A673 (cell line): ENCODE data around the gene AGXT2. TPM values are rescaled to one million over a fixed set of nuclear protein-coding genes. Genes with fewer than 3 reads are reported as not detected.
A peak's percentile ranks its signal among the peaks of the same experiment; 100 is the strongest.

Source experiments
- BruUV-seq: library from RNA; stranded (reverse); fragments of 400-500 nt; replicated peaks from 2 replicates; lab custom pipeline; 2021; lab: Mats Ljungman, UMichigan
- CTCF ChIA-PET: fragments of 300-600 bp; sonication (Branson Sonifier 250); formaldehyde crosslinking; loops from one replicate; lab custom pipeline; 2022; ENCODE audit warnings: antibody characterized with exemption; lab: Charles Lee
- POLR2A ChIA-PET: fragments of 300-600 bp; sonication (Branson Sonifier 250); formaldehyde crosslinking; loops from one replicate; lab custom pipeline; 2022; ENCODE audit warnings: antibody characterized with exemption; ENCODE audit not compliant: low non-redundant PET; lab: Charles Lee
- DNase-seq: peaks from one replicate; pipeline ENCODE4 v3.0.0-alpha.2; 2015; ENCODE audit warnings: low spot score
- H3K27ac ChIP-seq: fragments of 200-600 bp; sonication (generic); 2 replicates; pipeline ENCODE4 v1.5.1; 2016; ENCODE audit warnings: mixed run types, low read depth, mild to moderate bottlenecking, mixed read lengths, antibody characterized with exemption, low read length; ENCODE audit not compliant: poor library complexity, severe bottlenecking
- H3K27me3 ChIP-seq: fragments of 200-600 bp; sonication (generic); replicated peaks from 2 replicates; pipeline ENCODE4 v1.6.1; 2017; ENCODE audit warnings: mixed run types, low read depth, mild to moderate bottlenecking, mixed read lengths, antibody characterized with exemption, low read length; ENCODE audit not compliant: insufficient read depth, poor library complexity
- H3K36me3 ChIP-seq: fragments of 200-600 bp; sonication (generic); 2 replicates; pipeline ENCODE4 v1.6.1; 2016; ENCODE audit warnings: mixed run types, mild to moderate bottlenecking, mixed read lengths, antibody characterized with exemption, low read length; ENCODE audit not compliant: insufficient read depth, poor library complexity, severe bottlenecking
- H3K4me1 ChIP-seq: fragments of 200-600 bp; sonication (generic); 2 replicates; pipeline ENCODE4 v1.6.1; 2017; ENCODE audit warnings: mixed run types, mild to moderate bottlenecking, mixed read lengths, antibody characterized with exemption, low read length; ENCODE audit not compliant: insufficient read depth, poor library complexity, severe bottlenecking
- H3K4me3 ChIP-seq: fragments of 200-600 bp; sonication (generic); 2 replicates; pipeline ENCODE4 v1.5.1; 2016; ENCODE audit warnings: low read depth, mixed run types, mild to moderate bottlenecking, mixed read lengths, low read length; ENCODE audit not compliant: poor library complexity, severe bottlenecking
- H3K9me3 ChIP-seq: fragments of 200-600 bp; sonication (generic); 2 replicates; pipeline ENCODE4 v1.6.1; 2016; ENCODE audit warnings: mixed run types, low read depth, mild to moderate bottlenecking, mixed read lengths, antibody characterized with exemption, low read length; ENCODE audit not compliant: poor library complexity, severe bottlenecking
- EZH2 ChIP-seq: fragments of 200-600 bp; sonication (generic); IDR thresholded peaks from 2 replicates; pipeline ENCODE4 v1.6.1; 2017; ENCODE audit warnings: borderline replicate concordance, low read depth, mild to moderate bottlenecking, mixed read lengths, antibody characterized with exemption, low read length; ENCODE audit not compliant: poor library complexity, severe bottlenecking
- intact Hi-C: fragments of 100-400 bp; cut with micrococcal nuclease; formaldehyde crosslinking; loops from one replicate; pipeline ENCODE4 v1.10.0; 2022; ENCODE audit not compliant: unreplicated experiment
- total RNA-seq: library from RNA; stranded (reverse); gene quantifications from 2 replicates; pipeline ENCODE4 v1.2.3, GENCODE V29; 2021
- TF ChIP-seq, protein P1 (sequence below): fragments of 300-800, 200-600 bp; sonication (generic); conservative IDR thresholded peaks from 2 replicates; pipeline ENCODE4 v1.5.1; 2017; ENCODE audit warnings: low read depth, mild to moderate bottlenecking, antibody characterized with exemption, low read length, moderate library complexity, mixed read lengths

The AGXT2 gene
- total RNA-seq, 1 experiment from 2014 or later: not detected

DNA sequence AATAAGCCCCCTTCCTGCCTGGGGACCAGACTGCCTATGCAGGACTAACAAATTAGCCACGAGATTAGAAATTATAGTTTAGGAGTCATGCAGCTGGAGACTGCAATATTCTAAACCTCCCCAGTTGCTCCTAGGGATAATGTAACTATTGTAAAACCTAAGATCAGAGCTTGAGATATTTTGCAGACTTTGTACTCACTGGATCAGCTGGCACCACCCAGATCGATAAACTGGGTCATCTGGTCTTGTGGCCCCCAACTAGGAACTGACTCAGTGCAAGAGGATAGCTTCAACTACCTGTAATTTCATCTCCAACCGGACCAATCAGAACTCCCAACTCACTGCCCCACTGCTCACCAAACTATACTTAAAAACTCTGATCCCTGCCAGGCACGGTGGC, 80.2 kb downstream of the AGXT2 start:
- Histone ChIP-seq H3K27ac (no peak overlapping the region), H3K27me3 (no peaks in the 10 kb centered on the region), H3K4me3 (no peak overlapping the region), H3K36me3 (no peaks in the 10 kb centered on the region), H3K9me3 (peaks cover 4% of the 10 kb centered on the region), H3K4me1 (no peaks in the 10 kb centered on the region)
- no TSS peak for BruUV-seq
- ChIA-PET POLR2A (no interaction called here), CTCF (interaction anchor here (0.5 kb wide), 1 partner anchor 36 kb away, joined by 4 read pairs; no protein-coding TSS in a partner anchor)
- TF ChIP-seq, protein P1, sequence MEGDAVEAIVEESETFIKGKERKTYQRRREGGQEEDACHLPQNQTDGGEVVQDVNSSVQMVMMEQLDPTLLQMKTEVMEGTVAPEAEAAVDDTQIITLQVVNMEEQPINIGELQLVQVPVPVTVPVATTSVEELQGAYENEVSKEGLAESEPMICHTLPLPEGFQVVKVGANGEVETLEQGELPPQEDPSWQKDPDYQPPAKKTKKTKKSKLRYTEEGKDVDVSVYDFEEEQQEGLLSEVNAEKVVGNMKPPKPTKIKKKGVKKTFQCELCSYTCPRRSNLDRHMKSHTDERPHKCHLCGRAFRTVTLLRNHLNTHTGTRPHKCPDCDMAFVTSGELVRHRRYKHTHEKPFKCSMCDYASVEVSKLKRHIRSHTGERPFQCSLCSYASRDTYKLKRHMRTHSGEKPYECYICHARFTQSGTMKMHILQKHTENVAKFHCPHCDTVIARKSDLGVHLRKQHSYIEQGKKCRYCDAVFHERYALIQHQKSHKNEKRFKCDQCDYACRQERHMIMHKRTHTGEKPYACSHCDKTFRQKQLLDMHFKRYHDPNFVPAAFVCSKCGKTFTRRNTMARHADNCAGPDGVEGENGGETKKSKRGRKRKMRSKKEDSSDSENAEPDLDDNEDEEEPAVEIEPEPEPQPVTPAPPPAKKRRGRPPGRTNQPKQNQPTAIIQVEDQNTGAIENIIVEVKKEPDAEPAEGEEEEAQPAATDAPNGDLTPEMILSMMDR: no peak
- no peak for TF ChIP-seq EZH2
- no peak for DNase-seq
- intact Hi-C loops: no loop called here

DNA sequence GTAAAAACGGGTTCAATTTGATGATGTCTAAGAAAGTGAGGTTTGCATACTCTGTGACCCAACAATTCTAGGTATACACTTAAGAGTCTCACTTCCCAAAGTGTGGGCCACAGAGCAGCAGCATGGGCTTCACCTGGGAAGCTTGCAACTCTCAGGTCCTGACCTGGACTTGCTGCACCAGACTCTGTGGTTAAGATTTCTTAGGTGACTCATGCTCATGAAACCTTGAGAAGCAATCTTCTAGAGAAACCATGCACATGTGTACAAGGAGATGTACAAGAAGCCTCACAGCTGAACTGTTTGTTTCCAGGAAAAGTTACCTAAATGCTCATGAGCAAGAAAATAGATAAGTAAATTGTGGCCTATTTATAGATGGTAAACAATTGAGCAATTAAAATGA, 88.4 kb downstream of the AGXT2 start:
- Histone ChIP-seq H3K36me3 (peaks cover 10% of the 10 kb centered on the region), H3K4me3 (no peak overlapping the region), H3K4me1 (no peaks in the 10 kb centered on the region), H3K9me3 (no peaks in the 10 kb centered on the region), H3K27ac (no peak overlapping the region), H3K27me3 (no peaks in the 10 kb centered on the region)
- DNase-seq: no peak
- intact Hi-C loops: loop anchor here (5.0 kb wide), 1 partner anchor 43 kb away; no protein-coding TSS in a partner anchor
- no peak for TF ChIP-seq EZH2
- TF ChIP-seq, protein P1: no peak
- BruUV-seq: no TSS peak
- POLR2A ChIA-PET: no interaction called here
- CTCF ChIA-PET: no interaction called here

DNA sequence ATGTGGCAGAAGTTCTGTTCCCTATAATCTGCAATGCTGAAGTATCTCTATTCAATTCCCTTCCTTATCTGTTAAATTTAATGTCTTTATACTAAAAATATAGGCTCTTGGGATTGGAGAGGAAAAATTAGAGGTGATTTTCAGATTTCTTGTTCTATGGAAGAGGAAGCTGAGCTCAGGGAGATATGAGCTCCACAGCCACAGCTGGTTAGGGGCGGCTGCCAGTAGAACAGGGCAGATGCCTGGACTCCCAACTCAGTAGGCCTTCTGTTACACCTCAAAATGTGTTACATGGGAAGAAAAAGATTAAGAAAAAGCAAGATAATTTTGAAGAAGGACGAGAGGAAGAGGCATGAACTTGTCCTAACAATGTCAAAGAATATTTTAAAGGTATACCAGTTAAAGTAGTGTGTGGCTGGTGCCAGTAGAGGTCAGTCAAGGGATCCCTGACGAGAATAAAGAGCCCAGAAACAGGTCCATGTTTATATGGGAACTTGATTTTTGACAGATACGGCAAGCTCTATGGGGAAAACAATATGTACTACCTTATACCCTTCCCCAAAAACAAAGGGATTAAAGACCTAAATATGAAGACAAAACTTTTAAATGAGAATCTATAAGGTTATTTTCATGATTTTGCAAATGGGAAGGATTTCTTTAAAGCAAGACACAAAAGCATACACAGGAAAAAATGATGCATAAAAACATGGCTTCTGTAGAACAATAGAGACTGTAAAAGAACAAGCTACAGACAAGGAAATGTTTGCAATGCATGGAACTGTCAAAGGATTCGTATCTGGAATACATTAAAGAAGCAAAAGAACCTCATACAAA, 89.7 kb downstream of the AGXT2 start:
- Histone ChIP-seq H3K4me3 (no peak overlapping the region), H3K4me1 (no peaks in the 10 kb centered on the region), H3K27me3 (no peaks in the 10 kb centered on the region), H3K9me3 (no peaks in the 10 kb centered on the region), H3K27ac (no peak overlapping the region), H3K36me3 (peaks cover 15% of the 10 kb centered on the region)
- no TSS peak for BruUV-seq
- no peak for TF ChIP-seq EZH2
- TF ChIP-seq, protein P1: peak; percentile 68
- peak; percentile 41 for DNase-seq
- ChIA-PET POLR2A (no interaction called here), CTCF (interaction anchor here (0.7 to 1.0 kb wide), 2 partner anchors 45 to 355 kb away, joined by 3 to 5 read pairs; no protein-coding TSS in a partner anchor)
- intact Hi-C loops: loop anchor here (5.0 kb wide), 1 partner anchor 44 kb away; no protein-coding TSS in a partner anchor
